ENCODE data around the gene BRSK1.
"Not testable (repeated sequence)": the region's sequence is repeated elsewhere in the genome, so short reads cannot be mapped to it uniquely, and the experiment has no call there.

Gene BRSK1

GRCh38 chr19:55329791-55330190 lies 46.0 kb downstream of the BRSK1 start:
- not testable (repeated sequence) for DNase-seq (ENCODE audit: low read depth)

DNA sequence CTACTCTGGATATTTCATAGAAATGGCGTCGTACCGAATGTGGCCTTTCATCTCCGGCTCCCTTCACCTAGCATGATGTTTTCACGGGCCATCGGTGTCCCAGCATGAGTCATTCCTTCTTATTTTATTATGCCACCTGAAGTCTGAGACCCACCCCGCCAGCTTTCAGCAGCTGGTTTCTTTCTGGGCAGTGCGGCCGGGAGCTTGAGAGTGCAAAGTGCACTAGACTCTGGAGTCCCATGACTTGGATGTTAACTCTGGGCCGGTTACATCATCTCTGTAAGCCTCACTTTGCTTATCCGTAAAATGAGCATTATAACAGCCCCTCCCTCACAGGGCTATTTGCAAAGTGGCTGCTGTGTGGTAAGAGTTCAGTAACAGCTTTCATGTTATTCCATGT lies 50.1 kb downstream of the BRSK1 start:
- DNase-seq (ENCODE audit: low read depth), result no peak

- no peak for DNase-seq (ENCODE audit: low read depth)
These were observed 52.3 kb downstream of the BRSK1 start for GRCh38 chr19:55336101-55336500.

GRCh38 chr19:55339105-55339888 lies 55.5 kb downstream of the BRSK1 start, which contains the start of gene KMT5C:
Gene KMT5C (plus strand): TSS chr19:55339876. CDS start chr19:55341937, 2,061 bp downstream.
- peak; percentile 100 for DNase-seq (ENCODE audit: low read depth)

DNA sequence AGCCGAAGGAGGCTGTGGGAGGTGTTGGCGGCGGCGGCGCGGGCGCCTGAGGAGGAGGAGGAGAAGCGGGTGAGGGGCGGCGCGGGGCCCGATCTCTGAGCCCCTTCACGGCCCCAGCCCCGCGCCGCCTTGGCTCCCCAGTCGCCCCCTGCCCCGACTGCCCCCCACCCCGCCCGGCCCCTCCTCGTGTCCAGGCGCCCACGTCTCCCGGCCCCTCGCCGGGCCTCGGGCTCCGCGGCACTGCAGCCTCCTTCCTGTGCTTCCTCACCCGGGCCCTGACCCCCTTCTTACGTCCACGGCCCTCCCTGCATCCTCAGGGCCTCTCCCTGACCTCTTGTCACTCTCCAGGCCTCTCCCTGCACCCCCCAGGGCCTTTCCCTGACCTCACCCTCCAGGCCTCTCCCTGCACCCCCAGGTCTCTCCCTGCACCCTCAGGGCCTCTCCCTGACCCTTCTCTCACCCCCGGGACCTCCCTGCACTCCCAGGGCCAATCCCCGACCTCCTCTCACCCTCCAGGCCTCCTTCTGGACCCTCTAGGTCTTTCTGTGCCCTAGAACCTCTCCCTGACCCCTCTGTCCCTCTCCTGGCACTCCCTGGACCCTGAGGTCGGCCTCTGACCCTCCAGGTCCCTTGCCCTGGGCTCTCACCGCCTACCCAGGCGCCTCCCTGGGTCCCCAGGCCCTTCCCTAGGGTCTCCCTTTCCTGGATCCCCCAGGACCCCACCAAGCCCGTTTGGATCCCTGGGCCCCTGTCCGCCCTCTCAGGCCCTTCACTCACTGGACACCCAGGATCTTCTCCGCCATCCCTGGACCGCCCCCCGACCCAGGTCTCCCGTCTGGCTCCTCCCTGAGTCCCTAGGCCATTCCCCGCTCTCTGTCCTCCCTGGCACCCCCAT lies 56.3 kb downstream of the BRSK1 start:
- DNase-seq (ENCODE audit: low read depth), result no peak

- no peak for DNase-seq (ENCODE audit: low read depth)
These were observed 57.0 kb downstream of the BRSK1 start for GRCh38 chr19:55340784-55341147.

DNA sequence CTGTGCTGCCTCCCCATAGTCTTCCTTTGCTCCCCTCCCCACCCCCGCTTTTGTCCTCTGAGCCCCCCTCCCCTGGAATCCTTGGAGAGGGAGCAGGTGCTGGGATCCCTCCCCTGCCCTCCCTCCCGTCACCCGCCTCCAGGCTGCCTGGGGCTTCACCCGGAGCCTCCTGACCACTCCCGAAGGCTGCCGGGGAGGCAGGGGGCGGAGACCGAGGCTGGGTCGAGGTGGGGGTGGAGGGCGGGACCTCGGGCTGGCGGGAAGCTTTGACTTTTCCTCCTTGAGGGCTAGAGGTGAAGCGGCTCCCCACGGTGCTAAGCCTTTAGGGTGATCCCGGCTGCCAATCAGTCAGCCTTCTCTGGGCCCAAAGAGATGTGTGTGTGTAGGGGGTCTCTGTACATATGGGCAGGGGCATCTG lies 57.4 kb downstream of the BRSK1 start:
- no peak for DNase-seq (ENCODE audit: low read depth)

DNA sequence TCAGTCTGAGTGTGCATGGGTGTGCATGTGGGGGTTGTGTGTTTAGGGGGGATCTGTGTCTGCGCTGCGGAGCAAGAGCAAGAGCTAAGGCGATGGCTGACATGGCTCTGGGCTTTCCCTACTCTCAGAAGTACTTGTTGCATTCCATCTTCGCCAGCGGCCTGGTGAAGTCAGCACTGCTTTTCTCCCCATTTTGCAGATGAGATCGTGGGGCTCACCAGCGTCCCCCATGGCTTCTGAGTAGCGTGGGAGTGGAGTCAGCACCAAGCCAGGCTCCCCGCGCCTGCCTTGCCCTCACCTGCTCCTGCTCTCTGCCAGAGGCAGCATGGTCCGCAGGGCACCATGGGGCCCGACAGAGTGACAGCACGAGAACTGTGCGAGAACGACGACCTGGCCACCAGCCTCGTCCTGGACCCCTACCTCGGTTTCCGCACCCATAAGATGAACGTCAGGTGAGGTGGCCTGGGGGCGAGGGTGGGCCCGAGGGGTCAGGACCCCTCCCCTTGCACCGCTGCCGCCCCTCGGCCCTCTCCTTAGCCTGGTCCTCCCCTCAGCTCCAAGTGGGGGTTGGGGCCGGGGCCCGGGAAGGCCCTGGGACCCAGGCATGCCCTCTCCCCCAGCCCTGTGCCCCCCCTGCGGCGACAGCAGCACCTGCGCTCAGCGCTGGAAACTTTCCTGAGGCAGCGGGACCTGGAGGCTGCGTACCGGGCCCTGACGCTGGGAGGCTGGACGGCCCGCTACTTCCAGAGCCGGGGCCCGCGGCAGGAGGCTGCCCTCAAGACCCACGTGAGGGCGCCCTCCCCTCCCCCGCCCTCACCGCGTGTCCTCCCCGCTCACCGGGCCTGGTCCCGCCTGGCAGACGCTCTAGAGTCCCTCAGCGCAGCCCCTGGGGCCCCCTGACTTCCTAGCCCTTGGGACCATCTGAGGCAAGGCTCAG lies 58.1 kb downstream of the BRSK1 start:
- no peak for DNase-seq (ENCODE audit: low read depth)

DNA sequence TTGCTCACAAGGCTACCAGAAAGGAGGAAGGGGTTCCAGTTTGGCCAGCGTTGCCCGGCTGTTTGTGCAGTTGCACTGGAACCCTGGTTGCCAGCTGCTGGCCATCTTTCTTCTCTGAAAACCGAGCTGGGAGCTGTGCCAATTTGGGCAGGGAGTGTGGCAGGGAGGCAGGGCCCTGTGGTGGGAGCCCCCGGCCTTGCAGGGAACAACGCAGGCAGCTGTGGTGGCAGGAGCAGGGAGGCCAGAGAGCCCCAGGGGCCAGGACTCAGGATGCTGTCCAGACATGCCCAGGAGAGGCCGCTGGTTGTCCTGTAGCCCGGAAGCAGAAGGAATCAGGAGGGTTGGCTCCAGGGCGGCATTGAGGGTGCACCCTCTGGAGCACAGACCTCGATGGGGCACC lies 60.6 kb downstream of the BRSK1 start:
- no peak for DNase-seq (ENCODE audit: low read depth)

DNA sequence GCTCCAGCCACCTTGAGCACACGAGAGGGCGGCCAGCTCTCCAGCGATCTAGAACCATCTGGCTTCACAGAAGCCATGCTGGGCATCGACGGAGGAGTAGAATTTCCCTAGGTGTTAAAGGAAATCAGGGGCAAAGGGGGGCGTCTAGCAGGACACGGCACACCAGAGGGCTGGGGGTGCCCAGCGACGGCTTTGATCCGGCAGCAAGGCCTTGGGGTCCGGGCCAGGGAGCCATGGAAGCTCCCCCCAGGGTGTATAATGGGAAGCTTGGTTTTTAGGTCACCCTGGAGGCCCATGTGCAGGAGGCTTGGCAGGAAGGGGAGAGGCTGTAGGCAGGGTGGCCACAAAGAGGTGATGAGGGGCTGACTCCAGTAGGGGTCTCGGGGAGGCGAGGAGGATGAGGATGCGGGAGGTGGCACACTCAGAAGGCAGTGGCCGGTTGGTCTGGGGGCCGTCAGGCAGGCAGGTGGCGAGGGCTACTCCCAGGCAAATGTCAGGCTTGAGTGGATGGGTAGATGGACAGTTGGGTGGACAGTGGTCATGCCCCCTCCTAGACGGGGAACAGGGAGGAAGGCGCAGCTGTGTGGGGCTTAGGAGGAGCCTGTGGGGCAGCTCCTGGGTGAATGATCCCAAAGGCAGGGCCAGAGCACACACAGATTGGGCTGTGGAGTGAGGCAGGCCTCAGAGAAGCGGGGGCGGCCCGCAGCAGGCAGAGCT lies 61.5 kb downstream of the BRSK1 start:
- no peak for DNase-seq (ENCODE audit: low read depth)

GRCh38 chr19:55345818-55346724 lies 62.3 kb downstream of the BRSK1 start:
- DNase-seq (ENCODE audit: low read depth), result no peak

- no peak for DNase-seq (ENCODE audit: low read depth)
These were observed 63.1 kb downstream of the BRSK1 start for GRCh38 chr19:55346725-55347441.

GRCh38 chr19:55347442-55348009 lies 63.7 kb downstream of the BRSK1 start:
- no peak for DNase-seq (ENCODE audit: low read depth)

- no peak for DNase-seq (ENCODE audit: low read depth)
These were observed 64.7 kb downstream of the BRSK1 start for GRCh38 chr19:55348317-55349034.

DNA sequence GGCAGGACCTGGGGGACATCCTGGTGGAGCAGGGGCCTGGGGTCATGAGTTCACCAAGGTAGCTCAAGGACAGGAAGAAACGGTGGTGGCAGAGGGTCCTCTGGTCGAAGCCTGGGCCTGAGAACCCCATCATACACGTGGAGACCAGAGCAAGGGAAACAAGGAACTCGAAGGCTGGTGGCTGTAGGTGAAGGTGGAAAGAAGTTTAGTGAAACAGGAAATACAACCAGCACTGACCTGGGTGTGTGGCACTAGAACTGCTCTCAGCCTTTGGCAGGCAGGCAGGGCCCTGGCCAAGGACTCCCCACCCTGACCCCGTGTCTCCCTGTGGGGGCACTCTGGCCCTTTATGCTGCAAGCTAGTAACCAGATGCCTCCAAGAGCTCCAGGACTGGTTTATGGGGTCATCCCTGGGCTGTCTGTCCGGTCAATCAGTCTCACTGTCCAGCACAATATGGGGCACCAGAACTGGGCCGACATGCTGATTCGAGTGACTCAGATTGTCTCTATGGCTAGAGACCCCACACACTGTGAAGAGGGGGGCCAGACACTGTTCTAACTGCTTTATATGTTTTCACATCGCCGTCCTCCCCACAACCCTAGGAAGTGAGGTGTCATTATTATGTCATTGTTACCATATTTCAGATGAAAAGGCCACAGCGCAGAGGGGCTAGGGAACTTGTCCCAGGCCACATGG lies 67.0 kb downstream of the BRSK1 start:
- DNase-seq (ENCODE audit: low read depth), result no peak

GRCh38 chr19:55352040-55352439 lies 68.2 kb downstream of the BRSK1 start:
- no peak for DNase-seq (ENCODE audit: low read depth)

GRCh38 chr19:55352549-55353145 lies 68.8 kb downstream of the BRSK1 start:
- no peak for DNase-seq (ENCODE audit: low read depth)

Measured in HS-27A (cell line).